ENCODE measurements around the gene JARID2. TPM values are rescaled to one million over a fixed set of nuclear protein-coding genes. Genes with fewer than 3 reads are reported as not detected.

The JARID2 gene
- total and polyA plus RNA-seq, 7 donors: 1.8 to 7.8 (median 6.1) TPM

GRCh38 chr6:15481390-15482291 is 235.8 kb downstream of the JARID2 start:
- H3K27ac ChIP-seq: no peak overlapping the region
- 61 to 85% methylated on average over 10 of the region's 10 CpGs for WGBS, 2 donors
- no peaks in the 10 kb centered on the region for H3K9me3 ChIP-seq
- TF ChIP-seq POLR2AphosphoS5 (IDR thresholded peaks at IDR 0.05): no peak
- no peak for TF ChIP-seq EP300 (IDR thresholded peaks at IDR 0.05)
- TF ChIP-seq CTCF (IDR thresholded peaks at IDR 0.05): no peak
- TF ChIP-seq POLR2A (IDR thresholded peaks at IDR 0.05): no peak
- H3K36me3 ChIP-seq: no peaks in the 10 kb centered on the region
- no peak for DNase-seq
- H3K4me3 ChIP-seq: no peak overlapping the region
- no peaks in the 10 kb centered on the region for H3K27me3 ChIP-seq
- peaks cover 0 to 40% (median 17%) of the 10 kb centered on the region in 4 donors for H3K4me1 ChIP-seq
- intact Hi-C loops (cut with DNase I): no loop called here

DNA sequence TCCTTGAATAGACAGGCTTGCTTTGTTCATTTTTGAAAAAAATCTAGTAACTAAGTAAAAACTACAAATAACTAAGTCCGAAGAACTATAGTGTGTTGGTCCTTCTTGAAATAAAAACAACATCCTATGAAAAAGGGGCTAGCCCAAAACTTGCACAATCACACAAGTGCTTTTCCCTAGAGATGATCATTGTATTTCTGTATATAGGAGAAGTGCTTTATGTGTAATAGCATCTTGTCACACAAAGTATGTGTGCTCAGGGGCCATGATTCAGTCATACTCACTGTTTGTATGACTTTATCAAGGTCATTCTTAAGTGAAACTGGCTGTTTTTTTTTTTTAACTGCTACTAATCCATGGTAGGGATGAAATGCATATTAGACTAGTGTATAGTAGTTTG is 237.2 kb downstream of the JARID2 start:
- TF ChIP-seq EP300 (IDR thresholded peaks at IDR 0.05) (no peak), CTCF (IDR thresholded peaks at IDR 0.05) (no peak), POLR2A (IDR thresholded peaks at IDR 0.05) (no peak), POLR2AphosphoS5 (IDR thresholded peaks at IDR 0.05) (no peak)
- Histone ChIP-seq H3K27ac (no peak overlapping the region), H3K4me1 (peaks cover 0 to 27% (median 11%) of the 10 kb centered on the region in 4 donors), H3K36me3 (peaks cover 9 to 11% (median 10%) of the 10 kb centered on the region in 4 donors), H3K4me3 (no peak overlapping the region), H3K27me3 (no peaks in the 10 kb centered on the region), H3K9me3 (no peaks in the 10 kb centered on the region)
- no peak for DNase-seq
- 94 to 98% methylated on average over 1 of the region's 1 CpG for WGBS, 2 donors
- intact Hi-C loops (cut with DNase I): no loop called here

DNA sequence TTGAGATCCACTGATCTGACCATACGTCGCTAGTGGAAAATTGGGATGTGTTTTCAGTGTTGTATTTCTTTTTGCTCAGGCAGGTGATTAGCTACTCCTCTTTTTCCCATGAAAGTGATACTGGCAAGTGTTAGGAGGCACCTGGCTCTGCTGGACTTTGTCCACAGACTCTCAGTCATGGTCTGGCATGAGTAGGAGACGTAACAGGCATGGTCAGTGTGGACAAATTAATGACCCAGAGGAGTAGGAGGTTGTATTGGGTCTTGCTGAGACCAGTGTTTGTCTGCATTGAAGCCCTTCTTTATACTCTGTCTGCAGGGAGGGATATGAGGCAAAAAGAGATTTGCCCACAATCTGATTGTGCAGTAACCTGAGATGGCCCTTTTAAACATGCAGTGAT is 238.3 kb downstream of the JARID2 start:
- 93 to 94% methylated on average over 3 of the region's 3 CpGs for WGBS, 2 donors

GRCh38 chr6:15484821-15485220 is 239.0 kb downstream of the JARID2 start:
- no peaks in the 10 kb centered on the region for H3K9me3 ChIP-seq
- no peak for TF ChIP-seq EP300 (IDR thresholded peaks at IDR 0.05)
- TF ChIP-seq CTCF (IDR thresholded peaks at IDR 0.05): no peak
- TF ChIP-seq POLR2AphosphoS5 (IDR thresholded peaks at IDR 0.05): no peak
- no peak for TF ChIP-seq POLR2A (IDR thresholded peaks at IDR 0.05)
- DNase-seq: no peak
- WGBS, 2 donors: 97% methylated on average over 4 of the region's 4 CpGs
- H3K27me3 ChIP-seq: no peaks in the 10 kb centered on the region
- intact Hi-C loops (cut with DNase I): no loop called here
- peaks cover 0 to 18% (median 7%) of the 10 kb centered on the region in 4 donors for H3K4me1 ChIP-seq
- H3K36me3 ChIP-seq: peaks cover 12 to 24% (median 18%) of the 10 kb centered on the region in 4 donors
- no peak overlapping the region for H3K27ac ChIP-seq
- H3K4me3 ChIP-seq: no peak overlapping the region

More for the DNA sequence above, 238.3 kb downstream of the JARID2 start:
- peaks cover 12 to 21% (median 18%) of the 10 kb centered on the region in 4 donors for H3K36me3 ChIP-seq
- H3K9me3 ChIP-seq: no peaks in the 10 kb centered on the region
- H3K4me3 ChIP-seq: no peak overlapping the region
- TF ChIP-seq POLR2AphosphoS5 (IDR thresholded peaks at IDR 0.05) (no peak), EP300 (IDR thresholded peaks at IDR 0.05) (no peak), POLR2A (IDR thresholded peaks at IDR 0.05) (no peak), CTCF (IDR thresholded peaks at IDR 0.05) (no peak)
- H3K4me1 ChIP-seq: peaks cover 0 to 25% (median 11%) of the 10 kb centered on the region in 4 donors
- DNase-seq: no peak
- no peaks in the 10 kb centered on the region for H3K27me3 ChIP-seq
- no peak overlapping the region for H3K27ac ChIP-seq
- intact Hi-C loops (cut with DNase I): no loop called here

All from sigmoid colon (tissue), 7 donors.